CD14-positive monocyte (primary cell): ENCODE measurements around the gene PMFBP1. TPM values are rescaled to one million over a fixed set of nuclear protein-coding genes. Genes with fewer than 3 reads are reported as not detected.

Experiments
- DNase-seq, 3 donors: peaks; one replicate each; pipeline ENCODE4 v3.0.0-alpha.2; 2011 to 2022
- H2AFZ ChIP-seq: 2 replicates; pipeline ENCODE4 v1.6.0; 2012; ENCODE audit warnings: mild to moderate bottlenecking, low read depth, low read length, inconsistent platforms; ENCODE audit not compliant: insufficient read depth, poor library complexity, severe bottlenecking
- H3K27ac ChIP-seq, 2 donors: 1 replicate in 1 of 2; 2 replicates in 1 of 2; pipeline ENCODE4 v1.5.1; 2012 to 2013; ENCODE audit warnings: low read length in 2 of 2, control low read depth in 1 of 2, inconsistent platforms in 1 of 2, low read depth in 1 of 2, mild to moderate bottlenecking in 1 of 2
- H3K27me3 ChIP-seq, 2 donors: one replicate each; pipeline versions ENCODE4 v1.6.0 to v1.6.1; 2011 to 2013; ENCODE audit warnings: low read length in 2 of 2; ENCODE audit not compliant: control insufficient read depth in 2 of 2, insufficient read depth in 2 of 2
- H3K36me3 ChIP-seq, 2 donors: replicated peaks in 1 of 2; 1 replicate in 1 of 2; 2 replicates in 1 of 2; pipeline versions ENCODE4 v1.5.1 to v1.6.1; 2012 to 2013; ENCODE audit warnings: low read length in 2 of 2, control low read depth in 1 of 2, inconsistent platforms in 1 of 2, mild to moderate bottlenecking in 1 of 2; ENCODE audit not compliant: insufficient read depth in 2 of 2, control insufficient read depth in 1 of 2
- H3K4me1 ChIP-seq, 2 donors: 1 replicate in 1 of 2; 2 replicates in 1 of 2; pipeline versions ENCODE4 v1.5.1 to v1.6.1; 2012 to 2013; ENCODE audit warnings: low read length in 2 of 2, control low read depth in 1 of 2, inconsistent platforms in 1 of 2, mild to moderate bottlenecking in 1 of 2, moderate library complexity in 1 of 2; ENCODE audit not compliant: insufficient read depth in 2 of 2, control insufficient read depth in 1 of 2
- H3K4me2 ChIP-seq: replicated peaks from 2 replicates; pipeline ENCODE3; 2012; ENCODE audit warnings: low read length, moderate library complexity, mild to moderate bottlenecking; ENCODE audit not compliant: poor library complexity, severe bottlenecking; ENCODE audit errors: extremely low read depth
- H3K4me3 ChIP-seq, 3 experiments: fragments of 200-600 bp in 1 of 3; sonication (generic) in 1 of 3; replicated peaks in 1 of 3; 1 replicate in 2 of 3; 2 replicates in 1 of 3; pipeline ENCODE4 v1.5.1; 2011 to 2013; ENCODE audit warnings: low read length in 3 of 3, mild to moderate bottlenecking in 3 of 3, control low read depth in 2 of 3, low read depth in 2 of 3, inconsistent platforms in 1 of 3, moderate library complexity in 1 of 3
- H3K79me2 ChIP-seq: 2 replicates; pipeline ENCODE4 v1.6.0; 2012; ENCODE audit warnings: mild to moderate bottlenecking, control low read depth, inconsistent platforms, low read length, moderate library complexity; ENCODE audit not compliant: insufficient read depth
- H3K9ac ChIP-seq: 2 replicates; pipeline ENCODE4 v1.6.0; 2017; ENCODE audit warnings: low read length, mild to moderate bottlenecking; ENCODE audit not compliant: insufficient read depth, poor library complexity, severe bottlenecking
- H3K9me3 ChIP-seq, 2 donors: replicated peaks in 1 of 2; 1 replicate in 1 of 2; 2 replicates in 1 of 2; pipeline versions ENCODE4 v1.5.1 to v1.6.1; 2012 to 2013; ENCODE audit warnings: low read length in 2 of 2, control low read depth in 1 of 2; ENCODE audit not compliant: control insufficient read depth in 1 of 2, insufficient read depth in 1 of 2
- H4K20me1 ChIP-seq: 2 replicates; pipeline ENCODE4 v1.6.0; 2012; ENCODE audit warnings: mild to moderate bottlenecking, low read length, control low read depth, moderate library complexity; ENCODE audit not compliant: insufficient read depth
- H3K27ac Mint-ChIP-seq, 7 donors: one replicate each; pipeline ENCODE4 v1.8.0; 2020; ENCODE audit warnings: mild to moderate bottlenecking in 7 of 7, mixed read lengths in 7 of 7, moderate library complexity in 6 of 7, inconsistent platforms in 2 of 7
- H3K27me3 Mint-ChIP-seq, 3 donors: one replicate each; pipeline ENCODE4 v1.8.0; 2021 to 2022; ENCODE audit warnings: low read depth in 3 of 3, mild to moderate bottlenecking in 3 of 3, mixed read lengths in 3 of 3, moderate library complexity in 3 of 3, inconsistent platforms in 1 of 3
- H3K36me3 Mint-ChIP-seq, 2 donors: one replicate each; pipeline ENCODE4 v1.8.0; 2020; ENCODE audit warnings: mixed read lengths in 2 of 2, inconsistent platforms in 1 of 2, mild to moderate bottlenecking in 1 of 2
- H3K4me1 Mint-ChIP-seq: one replicate; pipeline ENCODE4 v1.8.0; 2020; ENCODE audit warnings: mild to moderate bottlenecking, mixed read lengths
- H3K4me3 Mint-ChIP-seq, 2 donors: one replicate each; pipeline ENCODE4 v1.8.0; 2020; ENCODE audit warnings: mild to moderate bottlenecking in 2 of 2, mixed read lengths in 2 of 2, moderate library complexity in 1 of 2
- H3K9me3 Mint-ChIP-seq, 7 donors: one replicate each; pipeline ENCODE4 v1.8.0; 2020 to 2022; ENCODE audit warnings: mixed read lengths in 7 of 7, mild to moderate bottlenecking in 6 of 7, moderate library complexity in 6 of 7, inconsistent platforms in 2 of 7
- CTCF ChIP-seq: fragments of 200-600 bp; IDR thresholded peaks from one replicate; pipeline ENCODE4 v1.8.0; 2022; ENCODE audit warnings: antibody characterized with exemption, mild to moderate bottlenecking
- WGBS: methylation state at CpG from one replicate; pipeline ENCODE4 v1.1.5; 2013; ENCODE audit warnings: missing lambda C conversion rate; ENCODE audit not compliant: insufficient coverage; 5-methylcytosine and 5-hydroxymethylcytosine counted together
- intact Hi-C, 2 donors: fragments of 100-400 bp; cut with micrococcal nuclease; formaldehyde crosslinking; loops; one replicate each; pipeline versions ENCODE4 v1.15.0 to v1.15.1; 2023
- polyA plus RNA-seq, 3 donors: library from polyadenylated mRNA; depleted of rRNA in 1 of 3; unstranded in 2 of 3; stranded (reverse) in 1 of 3; fragments of 300-500 nt in 2 of 3; fragments of >200 nt in 1 of 3; fragmentation: Illumina TruSeq in 2 of 3; gene quantifications; 1 replicate in 2 of 3; 2 replicates in 1 of 3; pipeline ENCODE4 v1.2.3, GENCODE V29; 2012 to 2021

PMFBP1 gene
- polyA plus RNA-seq, 3 donors = 0.15 to 0.87 (median 0.18) TPM

- Histone ChIP-seq H3K4me3 (no peak overlapping the region), H3K36me3 (peaks cover 0 to 6% of the 10 kb centered on the region in 2 donors), H3K79me2 (no peaks in the 10 kb centered on the region), H2AFZ (peak overlapping the region; percentile 79), H3K4me2 (no peak overlapping the region), H4K20me1 (no peaks in the 10 kb centered on the region), H3K9me3 (no peaks in the 10 kb centered on the region), H3K9ac (no peak overlapping the region), H3K27me3 (no peaks in the 10 kb centered on the region), H3K27ac (peak overlapping the region in 1 of 2 donors; percentile 72), H3K4me1 (peaks cover 17 to 23% of the 10 kb centered on the region in 2 donors)
- Mint-ChIP-seq H3K4me1 (peaks cover 29% of the 10 kb centered on the region), H3K27me3 (peaks cover 0 to 2% (median 0%) of the 10 kb centered on the region in 3 donors), H3K36me3 (peaks cover 6 to 13% of the 10 kb centered on the region in 2 donors), H3K27ac (peak overlapping the region in 4 of 7 donors; percentile 70 to 91 (median 88)), H3K4me3 (no peak overlapping the region), H3K9me3 (peaks cover 0 to 2% (median 0%) of the 10 kb centered on the region in 7 donors)
- no peak for TF ChIP-seq CTCF
- DNase-seq = no peak
- intact Hi-C loops = loop anchor here (2.0 to 10.0 kb wide), 4 partner anchors 111 to 341 kb away; no protein-coding TSS in a partner anchor
- 100% methylated on average over 3 of the region's 3 CpGs for WGBS
These were observed 47.8 kb downstream of the PMFBP1 start for GRCh38 chr16:72124148-72124547.

- Histone ChIP-seq H3K4me3 (no peak overlapping the region), H3K4me1 (peaks cover 17 to 23% of the 10 kb centered on the region in 2 donors), H3K4me2 (no peak overlapping the region), H3K9ac (no peak overlapping the region), H3K27me3 (no peaks in the 10 kb centered on the region), H3K79me2 (no peaks in the 10 kb centered on the region), H3K36me3 (peaks cover 0 to 6% of the 10 kb centered on the region in 2 donors), H4K20me1 (no peaks in the 10 kb centered on the region), H3K27ac (no peak overlapping the region), H3K9me3 (no peaks in the 10 kb centered on the region), H2AFZ (no peak overlapping the region)
- WGBS = 91% methylated on average over 5 of the region's 8 CpGs
- intact Hi-C loops = loop anchor here (10.0 kb wide), 3 partner anchors 111 to 341 kb away; no protein-coding TSS in a partner anchor
- peaks cover 3 to 13% of the 10 kb centered on the region in 2 donors for H3K36me3 Mint-ChIP-seq
- no peak for DNase-seq
- H3K27ac Mint-ChIP-seq = peak overlapping the region in 2 of 7 donors; percentile 58 to 70
- H3K4me1 Mint-ChIP-seq = peaks cover 31% of the 10 kb centered on the region
- no peak for TF ChIP-seq CTCF
- no peak overlapping the region for H3K4me3 Mint-ChIP-seq
- peaks cover 0 to 2% (median 0%) of the 10 kb centered on the region in 7 donors for H3K9me3 Mint-ChIP-seq
- H3K27me3 Mint-ChIP-seq = peaks cover 0 to 2% (median 0%) of the 10 kb centered on the region in 3 donors
These were observed 48.5 kb downstream of the PMFBP1 start for GRCh38 chr16:72123426-72123825.
